Upper lobe of left lung (tissue), 6 donors: Measurements from ENCODE around the gene STBD1. TPM values are rescaled to one million over a fixed set of nuclear protein-coding genes. Genes with fewer than 3 reads are reported as not detected.

ENCODE experiments used
- ATAC-seq, 2 donors: fragments of 200-7000 bp; cut with Tn5 transposase; one replicate each; pipeline ENCODE4 v1.9.1; 2022; ENCODE audit warnings: mild to moderate bottlenecking in 2 of 2, moderate library complexity in 2 of 2; ENCODE audit not compliant: low FRiP score in 2 of 2
- DNase-seq, 2 donors: peaks; one replicate each; pipeline ENCODE4 v3.0.0-alpha.2; 2019 to 2020
- H3K27ac ChIP-seq, 4 donors: fragments of 200-600 bp; sonication (generic); one replicate each; pipeline ENCODE4 v1.5.1; 2016 to 2019
- H3K27me3 ChIP-seq, 4 donors: fragments of 200-600 bp; sonication (generic); one replicate each; pipeline ENCODE4 v1.5.1; 2017 to 2019
- H3K36me3 ChIP-seq, 4 donors: fragments of 200-600 bp; sonication (generic); one replicate each; pipeline ENCODE4 v1.5.1; 2016 to 2019
- H3K4me1 ChIP-seq, 4 donors: fragments of 200-600 bp; sonication (generic); one replicate each; pipeline ENCODE4 v1.5.1; 2018 to 2019
- H3K4me3 ChIP-seq, 4 donors: fragments of 200-600 bp; sonication (generic); one replicate each; pipeline ENCODE4 v1.5.1; 2017 to 2019; ENCODE audit warnings: mild to moderate bottlenecking in 2 of 4, moderate library complexity in 1 of 4
- H3K9me3 ChIP-seq, 4 donors: fragments of 200-600 bp; sonication (generic); one replicate each; pipeline ENCODE4 v1.5.1; 2018 to 2019
- CTCF ChIP-seq, 6 experiments: fragments of 450-650 bp in 4 of 6; fragments of 200-600 bp in 2 of 6; sonication (generic) in 2 of 6; IDR thresholded peaks; one replicate each; pipeline ENCODE4 v1.5.1; 2016 to 2019; ENCODE audit warnings: antibody characterized with exemption in 6 of 6
- EP300 ChIP-seq, 4 donors: sonication (generic); formaldehyde crosslinking; IDR thresholded peaks; one replicate each; pipeline ENCODE4 v1.5.1; 2017; ENCODE audit warnings: antibody characterized with exemption in 4 of 4, control low read depth in 2 of 4
- POLR2A ChIP-seq, 4 donors: fragments of 450-650 bp; IDR thresholded peaks; one replicate each; pipeline ENCODE4 v1.5.1; 2016 to 2017; ENCODE audit warnings: antibody characterized with exemption in 4 of 4, mild to moderate bottlenecking in 2 of 4
- POLR2AphosphoS5 ChIP-seq, 2 donors: sonication (generic); formaldehyde crosslinking; IDR thresholded peaks; one replicate each; pipeline ENCODE4 v1.5.1; 2017; ENCODE audit warnings: antibody characterized with exemption in 2 of 2
- WGBS, 2 donors: methylation state at CpG; one replicate each; pipeline ENCODE4 v1.1.5; 2017 to 2018; 5-methylcytosine and 5-hydroxymethylcytosine counted together
- total RNA-seq, 6 donors: library from RNA; depleted of rRNA in 4 of 6; stranded (reverse); fragments of >200 nt in 4 of 6; gene quantifications; one replicate each; pipeline versions ENCODE4 v1.1.0 to v1.2.1, GENCODE V29; 2016 to 2021
- donor health status: DM: no; HTN: no; CAD: no; lungs with moderate emphysema.
- donor health status: DM: no; HTN: yes; CAD: no; lungs with severe emphysema.

The STBD1 gene
- 10 to 100 TPM in 2 of 6 donors, 1 to 10 TPM in 4; 3.6 to 14.2 (median 5.7) TPM for total RNA-seq

- DNase-seq = peak; percentile 89 to 94
- Histone ChIP-seq H3K9me3 (no peaks in the 10 kb centered on the region), H3K27ac (peak within 1 kb of the TSS; percentile 80 to 91 (median 89)), H3K36me3 (peaks cover 0 to 6% (median 2%) of the 10 kb centered on the region in 4 donors), H3K27me3 (no peaks in the 10 kb centered on the region), H3K4me1 (peaks cover 20 to 27% (median 24%) of the 10 kb centered on the region in 4 donors), H3K4me3 (peak within 1 kb of the TSS; percentile 66 to 91 (median 72))
- ATAC-seq = peak; percentile 88 to 91
- TF ChIP-seq POLR2AphosphoS5 (IDR thresholded peaks at IDR 0.05) (peak; percentile 40 to 45), POLR2A (IDR thresholded peaks at IDR 0.05) (peak in 3 of 4 donors; percentile 12 to 55 (median 40)), EP300 (IDR thresholded peaks at IDR 0.05) (no peak), CTCF (IDR thresholded peaks at IDR 0.05) (peak in 2 of 6 experiments; percentile 15 to 26)
- 0 to 1% methylated on average over 4 to 55 of the region's 85 CpGs for WGBS, 2 donors
These were observed at the start of gene STBD1 for GRCh38 chr4:76305971-76306881. Gene STBD1, plus strand, starts transcription at chr4:76306733. Its CDS starts 37 bp downstream, at chr4:76306770.

GRCh38 chr4:76256968-76257367 is 49.6 kb upstream of the STBD1 start:
- TF ChIP-seq EP300 (IDR thresholded peaks at IDR 0.05) (no peak), CTCF (IDR thresholded peaks at IDR 0.05) (no peak), POLR2A (IDR thresholded peaks at IDR 0.05) (no peak), POLR2AphosphoS5 (IDR thresholded peaks at IDR 0.05) (no peak)
- ATAC-seq (no peak), DNase-seq (no peak)
- H3K9me3 ChIP-seq = no peaks in the 10 kb centered on the region
- WGBS, 2 donors = 75 to 88% methylated on average over 1 of the region's 1 CpG
- H3K4me3 ChIP-seq = no peak overlapping the region
- no peak overlapping the region for H3K27ac ChIP-seq
- H3K4me1 ChIP-seq = peaks cover 0 to 4% (median 2%) of the 10 kb centered on the region in 4 donors
- no peaks in the 10 kb centered on the region for H3K36me3 ChIP-seq
- H3K27me3 ChIP-seq = no peaks in the 10 kb centered on the region

GRCh38 chr4:76257824-76258223 is 48.7 kb upstream of the STBD1 start:
- 93 to 99% methylated on average over 3 of the region's 3 CpGs for WGBS, 2 donors

GRCh38 chr4:76260571-76260970 is 46.0 kb upstream of the STBD1 start:
- Histone ChIP-seq H3K27ac (no peak overlapping the region), H3K4me1 (no peaks in the 10 kb centered on the region), H3K9me3 (no peaks in the 10 kb centered on the region), H3K36me3 (no peaks in the 10 kb centered on the region), H3K27me3 (no peaks in the 10 kb centered on the region), H3K4me3 (no peak overlapping the region)
- TF ChIP-seq POLR2A (IDR thresholded peaks at IDR 0.05) (no peak), POLR2AphosphoS5 (IDR thresholded peaks at IDR 0.05) (no peak), EP300 (IDR thresholded peaks at IDR 0.05) (no peak), CTCF (IDR thresholded peaks at IDR 0.05) (no peak)
- DNase-seq (no peak), ATAC-seq (no peak)
- WGBS, 2 donors = 0 to 64% methylated on average over 1 of the region's 1 CpG

More at GRCh38 chr4:76257824-76258223, 48.7 kb upstream of the STBD1 start:
- no peak for DNase-seq
- TF ChIP-seq POLR2AphosphoS5 (IDR thresholded peaks at IDR 0.05) (no peak), POLR2A (IDR thresholded peaks at IDR 0.05) (no peak), CTCF (IDR thresholded peaks at IDR 0.05) (no peak), EP300 (IDR thresholded peaks at IDR 0.05) (no peak)
- Histone ChIP-seq H3K4me3 (no peak overlapping the region), H3K36me3 (no peaks in the 10 kb centered on the region), H3K4me1 (no peaks in the 10 kb centered on the region), H3K27me3 (no peaks in the 10 kb centered on the region), H3K27ac (no peak overlapping the region), H3K9me3 (no peaks in the 10 kb centered on the region)
- ATAC-seq = no peak
